HUES48 (cell line): ENCODE results near the gene FHAD1.

ENCODE experiments used
- H3K27ac ChIP-seq: one replicate; pipeline ENCODE4 v1.7.0; 2013; ENCODE audit warnings: low read depth, low read length, inconsistent platforms
- H3K27me3 ChIP-seq: 2 replicates; pipeline ENCODE4 v1.6.1; 2013; ENCODE audit warnings: mild to moderate bottlenecking, low read length; ENCODE audit not compliant: control insufficient read depth, insufficient read depth
- H3K36me3 ChIP-seq: 2 replicates; pipeline ENCODE4 v1.6.1; 2013; ENCODE audit warnings: low read length; ENCODE audit not compliant: control insufficient read depth, insufficient read depth
- H3K4me1 ChIP-seq: 2 replicates; pipeline ENCODE4 v1.6.1; 2013; ENCODE audit warnings: mild to moderate bottlenecking, low read length; ENCODE audit not compliant: control insufficient read depth, insufficient read depth
- H3K4me3 ChIP-seq: 2 replicates; pipeline ENCODE4 v1.5.1; 2013; ENCODE audit warnings: mild to moderate bottlenecking, low read depth, low read length
- H3K9ac ChIP-seq: 2 replicates; pipeline ENCODE4 v1.6.1; 2013; ENCODE audit warnings: mild to moderate bottlenecking, low read depth, low read length, moderate library complexity
- H3K9me3 ChIP-seq: 2 replicates; pipeline ENCODE4 v1.6.1; 2013; ENCODE audit warnings: low read length; ENCODE audit not compliant: control insufficient read depth, insufficient read depth

Gene FHAD1

DNA sequence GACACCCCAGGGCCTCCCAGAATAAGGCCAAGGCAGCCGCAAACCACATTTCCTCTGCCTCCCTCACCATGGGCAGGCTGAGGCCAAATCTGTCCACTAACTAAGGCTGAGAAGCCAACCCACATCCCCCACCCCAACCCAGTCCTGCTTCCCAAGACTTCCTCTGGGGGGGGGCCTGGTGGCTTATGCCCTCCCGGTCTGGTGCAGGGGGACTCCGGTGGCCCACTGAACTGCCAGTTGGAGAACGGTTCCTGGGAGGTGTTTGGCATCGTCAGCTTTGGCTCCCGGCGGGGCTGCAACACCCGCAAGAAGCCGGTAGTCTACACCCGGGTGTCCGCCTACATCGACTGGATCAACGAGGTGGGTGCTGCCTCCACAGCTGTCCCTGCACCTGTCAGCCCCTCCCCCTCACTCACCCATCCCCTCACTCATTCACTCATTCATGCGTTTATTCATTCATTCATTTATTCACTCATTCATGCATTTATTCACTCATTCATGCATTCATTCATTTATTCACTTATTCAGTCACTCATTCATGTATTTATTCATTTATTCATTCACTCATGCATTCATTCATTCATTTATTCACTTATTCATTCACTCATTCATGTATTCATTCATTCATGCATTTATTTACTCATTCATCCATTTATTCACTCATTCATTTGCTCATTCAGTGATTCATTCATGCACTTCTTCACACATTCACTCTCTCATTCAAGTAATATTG is 198.5 kb downstream of the FHAD1 start:
- Histone ChIP-seq H3K27me3 (no peaks in the 10 kb centered on the region), H3K4me3 (no peak overlapping the region), H3K4me1 (no peaks in the 10 kb centered on the region), H3K9me3 (no peaks in the 10 kb centered on the region), H3K27ac (no peak overlapping the region), H3K36me3 (no peaks in the 10 kb centered on the region), H3K9ac (no peak overlapping the region)

DNA sequence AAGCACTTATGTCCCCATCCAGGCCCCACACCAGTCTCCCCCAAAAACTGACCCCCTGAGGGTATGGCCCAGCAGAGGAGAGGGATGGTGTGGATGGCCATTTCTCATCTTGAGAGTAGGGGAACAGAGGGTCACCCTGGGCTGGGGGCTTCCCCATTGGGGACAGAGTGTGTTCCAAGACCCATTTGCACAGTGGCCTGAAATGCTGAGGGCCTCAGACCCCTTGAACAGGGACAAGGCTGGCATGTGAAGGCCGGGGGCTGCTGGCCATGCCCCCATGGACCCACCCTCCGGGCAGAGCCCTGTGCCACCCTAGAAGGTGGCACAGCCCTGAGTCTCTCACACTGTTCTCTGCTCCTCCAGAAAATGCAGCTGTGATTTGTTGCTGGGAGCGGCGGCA is 199.2 kb downstream of the FHAD1 start:
- H3K9ac ChIP-seq, result no peak overlapping the region
- no peaks in the 10 kb centered on the region for H3K36me3 ChIP-seq
- no peaks in the 10 kb centered on the region for H3K9me3 ChIP-seq
- H3K4me3 ChIP-seq, result no peak overlapping the region
- H3K4me1 ChIP-seq, result no peaks in the 10 kb centered on the region
- H3K27ac ChIP-seq, result no peak overlapping the region
- no peaks in the 10 kb centered on the region for H3K27me3 ChIP-seq
